Prostate gland (tissue), 2 donors: ENCODE measurements around the gene RSBN1.

ENCODE experiments used
- CTCF ChIP-seq, 4 experiments: fragments of 200-600 bp in 2 of 4; fragments of 450-650 bp in 2 of 4; sonication (generic) in 2 of 4; IDR thresholded peaks; 1 replicate in 3 of 4; 2 replicates in 1 of 4; pipeline ENCODE4 v1.5.1; 2016 to 2019; ENCODE audit warnings: antibody characterized with exemption in 4 of 4, mild to moderate bottlenecking in 2 of 4, moderate library complexity in 2 of 4
- POLR2A ChIP-seq: fragments of 450-650 bp; IDR thresholded peaks from one replicate; pipeline ENCODE4 v1.6.1; 2016; ENCODE audit warnings: antibody characterized with exemption, mild to moderate bottlenecking

- TF ChIP-seq CTCF (IDR thresholded peaks at IDR 0.05) (no peak), POLR2A (no peak)
These were observed 6.3 kb upstream of the RSBN1 start for GRCh38 chr1:113818578-113818977.
